Activated naive CD8-positive, alpha-beta T cell treated with anti-CD3 and anti-CD28 coated beads, Interleukin-2, amount 50 U/mL, for 16 hours (primary cell): ENCODE results near the gene TMEM132D.
"Not testable (repeated sequence)": the region's sequence is repeated elsewhere in the genome, so short reads cannot be mapped to it uniquely, and the experiment has no call there.

Experiments
- DNase-seq: peaks from one replicate; pipeline ENCODE4 v3.0.0-alpha.2; 2020; ENCODE audit warnings: low read depth, low spot score

Gene TMEM132D

DNA sequence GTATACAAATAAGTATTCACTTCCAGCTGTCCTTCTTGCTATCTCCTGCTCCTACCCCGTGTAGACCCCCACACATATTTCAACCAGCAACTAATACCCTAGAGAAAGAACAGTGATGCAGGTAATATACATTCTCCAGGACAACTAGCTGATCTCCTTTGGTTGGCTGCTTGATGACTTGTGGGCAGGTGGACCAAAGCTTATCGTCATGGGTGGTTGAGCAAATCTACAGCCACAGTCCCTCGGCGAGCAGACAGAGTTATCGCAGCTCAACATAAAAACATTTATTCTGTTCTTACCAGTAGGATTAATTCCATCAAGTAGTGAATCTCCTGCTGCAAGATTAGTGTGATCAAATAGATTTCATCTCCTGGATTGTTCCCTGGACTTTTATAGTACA lies 314.3 kb downstream of the TMEM132D start:
- no peak for DNase-seq

DNA sequence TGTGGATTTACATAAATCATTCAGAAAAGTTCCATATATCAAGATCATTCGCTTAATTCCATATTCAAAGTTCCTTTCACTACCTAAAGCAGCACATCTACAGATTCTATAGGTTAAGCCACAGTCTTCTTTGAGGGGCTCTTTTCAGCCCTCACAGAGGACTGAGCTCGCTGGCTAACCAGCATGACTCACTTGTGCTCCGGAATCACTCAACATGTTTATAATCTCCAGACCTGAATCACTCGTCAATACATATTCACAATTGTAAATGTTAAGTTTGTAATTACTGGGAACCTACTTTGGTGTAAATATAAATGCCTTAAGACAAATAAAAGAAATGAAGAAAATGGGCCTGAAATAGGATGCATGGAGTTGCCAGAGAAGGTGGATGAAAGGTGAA lies 315.7 kb downstream of the TMEM132D start:
- DNase-seq: no peak

DNA sequence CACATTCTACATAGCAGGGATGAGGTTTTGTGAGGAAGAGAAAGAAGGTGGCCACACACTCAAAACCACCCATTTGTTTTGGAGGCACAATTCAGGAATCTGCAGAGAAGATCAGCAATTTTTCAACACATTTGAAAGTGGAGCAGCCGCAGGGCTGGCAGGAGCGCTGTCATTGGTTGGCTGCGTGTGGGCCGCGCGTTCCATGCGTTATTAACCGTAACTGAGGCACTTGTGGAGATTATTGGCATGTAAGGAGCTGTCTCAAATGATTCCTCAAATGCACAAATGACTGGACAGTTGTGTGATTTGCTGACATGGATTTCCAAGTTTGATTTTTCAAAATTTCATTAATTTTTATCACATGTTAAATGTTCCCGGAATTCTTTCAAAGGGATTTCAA lies 318.5 kb downstream of the TMEM132D start:
- no peak for DNase-seq

DNA sequence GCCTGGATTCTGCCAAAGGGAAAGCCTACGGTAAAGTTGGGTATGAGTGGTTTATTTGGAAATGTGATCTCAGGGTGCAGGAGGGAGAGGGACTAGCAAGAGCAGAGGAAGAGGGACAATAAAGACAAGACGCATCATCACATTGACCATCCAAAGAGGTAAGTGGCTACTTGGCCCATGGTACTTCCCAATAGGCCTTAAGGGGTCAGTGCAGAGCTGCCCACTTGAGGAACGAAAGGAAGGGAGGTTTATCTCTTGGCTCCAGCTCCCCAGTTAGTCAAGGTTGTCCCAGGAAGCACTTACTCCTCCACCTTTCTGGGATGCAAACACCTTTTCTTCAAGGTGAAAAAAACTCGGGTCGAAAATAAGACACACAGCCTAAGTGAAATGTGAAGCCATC lies 323.9 kb downstream of the TMEM132D start:
- no peak for DNase-seq

DNA sequence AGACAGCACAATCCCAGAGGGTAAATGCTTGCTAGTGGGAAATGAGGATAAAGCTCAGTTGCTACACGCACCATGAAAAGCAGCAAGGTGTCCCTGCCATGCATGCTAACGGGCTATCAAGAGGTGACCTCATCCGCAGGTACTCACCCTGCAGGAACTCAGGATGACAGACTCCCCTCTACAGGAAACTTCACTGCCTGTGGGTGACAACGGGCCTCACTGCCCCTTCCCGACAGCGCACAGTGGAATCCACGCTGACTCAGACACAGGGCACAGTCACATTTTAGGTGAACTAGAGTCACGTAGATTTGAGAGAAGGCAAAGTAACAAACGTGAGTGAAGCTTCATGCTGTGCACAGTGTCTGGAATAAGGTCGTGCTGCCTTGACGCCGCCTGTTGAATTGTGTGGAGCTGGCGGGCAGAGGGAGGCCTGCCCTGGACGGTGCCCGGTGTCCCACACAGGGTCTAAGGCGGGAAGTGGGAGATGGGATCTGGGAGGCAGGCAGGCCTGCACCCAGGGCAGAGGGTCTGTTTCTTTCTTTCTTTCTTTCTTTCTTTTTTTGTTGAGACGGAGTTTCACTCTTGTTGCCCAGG lies 331.8 kb downstream of the TMEM132D start:
- DNase-seq: no peak

DNA sequence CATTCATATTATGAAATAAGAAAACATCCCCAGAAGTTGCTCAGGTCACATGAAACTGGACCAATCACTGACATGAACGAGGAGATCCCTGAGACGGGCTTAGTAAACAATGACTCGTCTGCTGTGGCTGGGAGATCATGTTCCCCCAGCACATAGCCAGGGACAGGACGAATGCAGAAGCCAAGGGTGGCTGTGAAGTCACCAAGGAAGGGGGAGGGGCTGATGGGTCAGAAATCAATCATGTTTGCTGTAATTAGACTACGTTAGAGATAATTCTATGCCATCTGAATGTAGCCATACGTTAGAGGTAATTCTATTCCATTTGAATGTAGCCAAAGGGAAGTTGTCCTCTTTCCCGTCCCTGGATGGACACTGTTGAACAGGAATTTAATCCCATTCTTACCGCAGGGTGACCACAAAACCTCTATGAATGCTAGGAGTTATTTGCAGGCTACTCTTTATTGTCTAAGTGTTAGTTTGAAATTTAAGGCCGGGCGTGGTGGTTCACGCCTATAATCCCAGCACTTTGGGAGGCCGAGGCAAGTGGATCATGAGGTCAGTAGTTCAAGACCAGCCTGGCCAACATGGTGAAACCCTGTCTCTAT lies 332.9 kb downstream of the TMEM132D start:
- DNase-seq: no peak

DNA sequence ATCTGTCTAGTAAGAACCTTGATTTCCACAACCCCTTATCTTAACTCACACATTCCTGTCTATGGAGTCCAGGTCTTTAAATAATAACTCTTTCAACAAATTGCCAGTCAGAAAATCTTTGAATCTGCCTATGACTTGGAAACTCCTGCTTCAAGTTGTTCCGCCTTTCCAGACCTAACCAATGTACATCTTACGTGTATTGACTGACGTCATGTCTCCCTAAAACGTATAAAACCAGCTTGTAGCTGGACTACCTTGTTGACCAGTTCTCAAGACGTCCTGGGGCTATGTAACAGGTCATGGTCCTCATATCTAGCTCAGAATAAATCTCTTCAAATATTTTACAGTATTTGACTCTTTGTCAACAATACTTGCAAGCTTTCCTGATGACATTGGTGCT lies 337.0 kb downstream of the TMEM132D start:
- no peak for DNase-seq

DNA sequence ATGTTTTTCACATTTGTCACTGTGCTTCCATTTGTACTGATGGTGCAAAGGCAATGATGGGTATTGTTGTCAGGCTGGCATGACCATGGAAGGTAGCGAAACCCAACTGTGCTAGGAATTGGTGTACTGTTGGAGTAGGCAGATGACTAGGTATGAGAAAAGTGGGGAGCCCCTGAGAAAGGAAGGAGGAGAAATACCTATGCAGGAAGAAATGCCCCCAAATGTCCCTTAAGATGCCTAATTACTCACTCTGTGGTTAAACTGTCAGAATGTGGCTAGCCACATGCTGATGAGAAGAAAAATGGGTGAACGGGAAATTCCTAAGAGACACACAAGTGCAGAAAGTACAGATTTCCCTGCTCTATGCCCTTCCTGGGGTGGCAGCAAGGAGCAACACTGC lies 339.1 kb downstream of the TMEM132D start:
- DNase-seq: no peak

DNA sequence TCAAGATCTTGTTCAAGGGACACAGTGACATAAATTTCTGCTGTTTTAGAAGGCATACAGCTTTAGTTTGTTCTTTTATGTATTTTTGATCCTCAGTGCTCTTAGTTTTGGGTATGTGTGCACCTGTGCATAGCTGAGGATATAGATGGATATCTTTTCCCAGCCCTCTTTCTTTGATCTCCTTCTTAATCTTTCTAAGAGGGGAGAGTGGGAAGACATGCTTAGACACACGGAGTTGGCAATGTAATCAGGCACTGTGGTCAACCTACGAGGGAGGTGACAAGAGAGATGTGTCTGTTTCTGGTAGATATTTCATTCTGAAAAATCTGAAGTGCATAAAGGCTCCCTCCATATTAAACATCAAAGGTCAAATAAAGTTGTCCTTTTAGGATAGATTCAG lies 340.6 kb downstream of the TMEM132D start:
- DNase-seq: no peak

DNA sequence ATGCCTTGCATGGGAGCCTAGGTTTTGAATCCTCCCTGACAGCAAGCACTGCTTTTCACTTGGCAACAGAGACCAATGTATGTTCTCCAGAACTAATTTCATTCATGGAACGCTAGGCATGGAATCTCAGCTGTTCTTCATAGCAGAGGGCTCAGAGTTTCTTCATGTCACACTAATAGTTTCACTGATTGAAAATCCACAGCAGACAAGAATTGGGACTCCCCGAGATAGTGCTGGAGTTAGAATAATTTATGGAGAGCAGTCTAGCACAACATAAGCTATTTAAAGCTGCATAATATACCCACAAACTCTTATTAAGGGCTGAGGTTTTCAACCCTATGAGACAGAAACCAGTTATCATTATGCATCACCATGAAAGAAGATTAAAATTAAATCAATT lies 342.5 kb downstream of the TMEM132D start:
- no peak for DNase-seq

DNA sequence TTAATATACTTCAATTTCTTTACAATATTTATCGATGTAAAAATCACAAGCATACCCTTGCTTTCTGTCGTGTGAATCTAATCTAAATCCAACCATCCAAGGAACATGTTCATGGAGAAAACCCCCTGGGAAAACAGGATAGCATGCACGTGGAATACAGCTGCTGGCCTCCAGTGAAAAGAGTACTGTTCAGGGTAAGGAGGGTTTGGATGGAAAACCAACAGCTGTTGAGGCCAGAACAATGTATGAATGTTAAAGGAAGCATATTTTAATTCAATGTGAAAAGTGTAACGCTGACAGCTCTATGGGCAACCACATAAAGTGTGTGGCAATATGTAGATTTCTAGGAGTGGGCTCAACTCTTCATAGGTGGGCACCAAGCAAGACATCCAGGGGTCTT lies 344.0 kb downstream of the TMEM132D start:
- DNase-seq: no peak

DNA sequence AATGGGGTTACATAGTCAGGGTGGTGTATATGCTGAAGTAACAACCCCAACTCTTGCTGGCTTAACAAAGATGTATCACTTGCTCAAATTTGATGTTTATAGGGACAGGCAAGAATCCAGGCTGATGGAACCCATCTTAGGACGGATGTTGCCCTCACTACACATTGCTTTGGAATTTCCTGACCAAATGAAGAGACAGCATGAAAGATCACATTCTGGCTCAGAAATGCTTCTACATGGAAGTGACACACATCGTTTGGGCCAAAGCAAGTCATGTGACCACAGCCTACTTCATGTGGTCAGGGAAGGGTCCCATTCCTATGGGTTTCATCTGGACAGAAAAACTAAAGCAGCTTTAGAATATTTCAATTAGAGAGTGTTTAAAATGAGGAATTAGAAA lies 345.8 kb downstream of the TMEM132D start:
- no peak for DNase-seq

DNA sequence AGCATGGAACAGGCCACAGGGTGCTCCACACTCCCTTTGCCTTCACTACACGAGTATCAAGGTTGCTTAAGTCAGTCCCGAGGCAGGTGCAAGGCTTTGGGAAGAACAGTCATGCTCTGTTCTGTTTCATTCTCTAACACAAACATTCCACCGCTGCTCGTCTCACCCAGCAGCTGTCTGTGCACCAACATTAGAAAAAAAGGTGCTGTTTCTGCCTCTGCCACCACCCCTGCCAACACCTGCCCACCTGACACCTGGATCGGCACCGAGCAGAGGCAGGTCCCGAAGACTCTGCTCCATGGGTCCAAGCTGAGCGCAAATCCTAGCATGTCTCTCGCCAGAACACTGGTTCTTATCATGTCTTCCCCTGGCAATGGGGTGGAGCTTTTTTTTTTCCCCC lies 347.7 kb downstream of the TMEM132D start:
- DNase-seq: no peak

DNA sequence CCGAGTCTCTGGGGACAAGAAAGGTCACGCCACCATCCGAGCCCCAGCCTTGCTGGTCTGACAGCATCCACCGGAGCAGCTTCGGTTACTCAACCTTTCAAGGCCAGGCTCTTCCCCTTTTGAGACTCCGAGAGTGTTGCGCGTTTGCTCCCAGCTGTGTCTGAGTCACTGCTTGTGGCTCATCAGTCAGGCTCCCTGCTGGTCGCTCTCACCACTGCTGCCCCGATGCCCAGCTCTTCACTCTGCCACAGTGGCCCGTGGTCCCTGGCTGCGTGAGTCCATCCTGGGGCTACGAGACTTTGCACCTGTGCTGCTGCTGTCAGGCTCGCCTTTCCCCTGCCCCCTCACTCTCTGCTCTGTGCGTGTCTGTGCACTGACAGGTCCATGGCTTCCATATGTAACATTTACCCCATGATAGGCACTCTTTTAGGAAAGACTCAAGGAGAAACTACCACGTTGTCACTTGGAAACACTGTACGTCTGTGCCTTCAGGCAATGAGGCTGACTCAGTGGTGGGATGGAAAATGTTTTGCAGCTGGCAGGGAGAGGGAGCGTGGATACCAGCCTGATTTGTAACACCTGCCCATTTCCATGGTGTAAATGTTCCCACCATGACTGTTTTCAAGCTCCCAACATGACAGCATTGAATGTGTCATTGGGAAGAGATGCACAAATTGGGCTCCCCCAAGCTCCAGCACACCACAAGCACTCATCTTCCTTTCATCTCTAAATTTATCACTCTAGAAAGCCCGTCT lies 350.7 kb downstream of the TMEM132D start:
- no peak for DNase-seq

DNA sequence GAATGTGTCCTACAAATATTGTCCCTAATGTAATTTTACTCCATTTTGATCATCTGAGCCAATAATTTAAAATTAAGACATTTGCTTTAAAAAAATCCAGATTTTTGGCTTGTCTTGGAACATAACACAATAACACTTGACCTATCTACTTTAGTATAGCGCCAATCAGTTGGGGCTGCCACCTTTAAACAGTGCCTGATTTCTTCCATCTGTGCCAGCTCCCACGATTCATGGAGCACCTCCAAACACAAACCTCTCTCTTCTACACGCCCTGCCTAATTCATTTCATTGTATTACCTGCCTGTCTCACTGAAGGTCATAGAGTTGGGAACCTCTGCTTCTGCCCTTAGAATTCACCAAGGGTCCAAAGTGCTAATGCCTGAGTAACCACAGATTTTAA lies 352.4 kb downstream of the TMEM132D start:
- no peak for DNase-seq

DNA sequence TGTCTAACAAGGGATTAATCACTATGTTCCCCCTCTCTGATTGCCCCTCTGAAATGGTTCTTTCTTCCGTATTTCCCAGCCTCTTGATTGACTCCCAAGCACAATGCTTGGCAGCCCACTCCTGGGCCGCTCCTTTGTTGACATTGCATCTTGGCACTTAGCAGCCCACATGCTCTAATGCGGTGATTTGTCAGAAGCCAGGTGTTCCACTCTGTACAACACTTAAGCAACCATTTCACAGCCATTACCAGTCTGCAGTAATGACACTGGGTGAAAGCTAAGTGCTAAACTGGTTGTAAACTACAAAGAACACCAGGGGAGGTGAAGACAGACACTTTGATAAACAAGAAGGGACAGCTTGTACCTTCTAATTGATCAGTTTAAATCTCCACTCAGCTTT lies 353.5 kb downstream of the TMEM132D start:
- no peak for DNase-seq

DNA sequence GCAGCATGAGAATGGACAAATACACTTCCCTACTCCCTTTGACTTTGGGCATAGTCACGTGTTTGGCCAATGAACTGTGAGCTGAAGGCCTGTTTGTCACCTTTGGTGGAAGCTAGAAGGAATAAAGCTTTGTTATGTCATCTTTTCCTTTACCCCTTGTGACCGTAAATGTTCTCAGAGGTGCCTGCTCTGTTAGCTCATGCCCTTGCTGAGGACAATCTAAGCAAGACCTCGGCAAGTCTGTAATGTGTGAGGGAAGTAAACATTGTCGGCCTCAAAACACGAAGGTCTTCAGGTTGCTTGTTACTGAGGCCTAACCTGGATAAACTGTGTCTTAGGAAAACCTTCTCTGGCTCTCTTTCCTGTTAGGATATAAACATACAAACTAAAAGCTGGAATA lies 354.2 kb downstream of the TMEM132D start:
- no peak for DNase-seq

DNA sequence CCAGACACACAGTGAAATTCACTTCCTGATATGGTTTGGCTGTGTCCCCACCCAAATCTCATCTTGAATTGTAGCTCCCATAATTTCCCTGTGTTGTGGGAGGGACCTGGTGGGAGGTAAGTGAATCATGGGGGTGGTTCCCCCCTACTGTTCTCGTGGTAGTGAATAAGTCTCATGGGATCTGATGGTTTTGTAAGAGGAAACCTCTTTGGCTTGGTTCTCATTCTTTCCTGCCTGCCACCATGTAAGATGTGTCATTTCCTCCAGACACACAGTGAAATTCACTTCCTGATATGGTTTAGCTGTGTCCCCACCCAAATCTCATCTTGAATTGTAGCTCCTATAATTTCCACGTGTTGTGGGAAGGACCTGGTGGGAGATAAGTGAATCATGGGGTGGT lies 354.8 kb downstream of the TMEM132D start:
- not testable (repeated sequence) for DNase-seq

DNA sequence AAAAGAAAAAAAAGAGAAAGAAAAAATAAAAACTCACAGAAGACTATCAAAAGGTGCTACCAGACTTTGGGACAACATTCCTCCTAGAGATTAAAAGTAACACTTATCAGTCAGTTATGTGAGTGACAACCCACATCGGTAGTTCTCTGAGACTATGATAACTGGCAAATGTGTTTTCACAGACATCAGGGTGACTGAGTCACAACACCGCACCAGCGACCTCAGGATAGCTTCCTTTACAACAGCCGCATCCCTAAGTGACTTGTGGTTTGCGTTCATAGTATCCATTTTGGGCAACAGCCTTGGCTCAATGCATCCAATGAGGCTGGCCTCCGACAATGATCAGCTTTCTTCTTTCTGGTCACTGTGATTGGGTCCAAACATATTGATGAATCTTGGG lies 359.1 kb downstream of the TMEM132D start:
- no peak for DNase-seq

DNA sequence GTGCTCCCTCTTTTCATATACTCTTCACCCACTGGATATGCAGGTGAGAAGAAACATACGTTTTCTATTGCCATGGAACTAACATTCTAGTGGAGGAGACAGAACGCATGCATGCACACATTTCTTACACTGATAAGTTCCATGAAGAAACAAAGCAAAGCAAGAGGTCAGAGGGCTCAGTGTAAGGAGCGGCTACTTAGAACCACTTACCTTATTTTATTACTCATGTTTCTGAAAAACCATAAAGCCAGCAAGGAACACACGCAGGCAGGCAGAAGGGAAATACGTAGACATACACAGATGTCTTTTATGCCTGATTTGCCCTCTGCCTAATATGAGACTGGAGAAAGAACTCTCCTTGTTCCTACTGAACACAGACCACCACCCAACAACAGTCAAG lies 362.9 kb downstream of the TMEM132D start:
- no peak for DNase-seq

DNA sequence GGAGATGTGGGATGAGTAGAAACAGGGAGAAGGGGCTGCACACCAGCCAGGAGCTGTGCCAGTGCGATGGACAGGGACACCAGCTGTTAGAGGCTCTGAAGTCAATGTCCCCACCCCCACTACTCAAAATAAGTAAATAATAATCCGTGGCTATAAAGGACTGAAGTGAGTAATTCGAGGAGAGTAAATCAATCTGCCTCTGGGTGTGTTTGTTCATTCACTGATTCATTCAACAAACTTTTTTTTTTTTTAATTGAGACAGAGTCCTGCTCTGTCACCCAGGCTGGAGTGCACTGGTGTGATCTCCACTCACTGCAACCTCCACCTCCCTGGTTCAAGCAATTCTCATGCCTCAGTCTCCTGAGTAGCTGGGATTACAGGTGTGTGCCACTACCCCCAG lies 363.6 kb downstream of the TMEM132D start:
- no peak for DNase-seq

DNA sequence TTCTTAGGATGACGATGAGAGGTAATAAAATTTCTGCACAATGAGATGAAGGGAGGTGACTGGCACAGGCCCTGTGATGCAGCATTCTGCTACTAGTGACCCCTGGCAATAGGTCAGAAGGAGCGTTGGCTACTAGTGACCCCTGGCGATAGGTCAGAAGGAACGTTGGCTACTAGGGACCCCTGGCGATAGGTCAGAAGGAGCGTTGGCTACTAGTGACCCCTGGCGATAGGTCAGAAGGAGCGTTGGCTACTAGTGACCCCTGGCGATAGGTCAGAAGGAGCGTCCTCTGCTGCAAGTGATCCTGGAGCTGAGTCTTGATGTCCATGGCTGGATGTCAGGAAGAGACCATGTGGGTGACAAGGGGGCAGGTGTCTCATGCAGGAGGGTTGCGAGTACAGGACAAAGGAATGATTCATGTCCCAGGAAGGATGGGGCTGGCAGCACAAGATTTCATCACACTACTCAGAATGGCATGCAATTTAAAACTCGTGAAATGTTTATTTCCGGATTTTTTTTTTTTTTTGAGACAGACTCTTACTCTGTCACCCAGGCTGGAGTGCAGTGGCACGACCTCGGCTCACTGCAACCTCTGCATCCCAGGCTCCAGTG lies 365.0 kb downstream of the TMEM132D start:
- DNase-seq: not testable (repeated sequence)

DNA sequence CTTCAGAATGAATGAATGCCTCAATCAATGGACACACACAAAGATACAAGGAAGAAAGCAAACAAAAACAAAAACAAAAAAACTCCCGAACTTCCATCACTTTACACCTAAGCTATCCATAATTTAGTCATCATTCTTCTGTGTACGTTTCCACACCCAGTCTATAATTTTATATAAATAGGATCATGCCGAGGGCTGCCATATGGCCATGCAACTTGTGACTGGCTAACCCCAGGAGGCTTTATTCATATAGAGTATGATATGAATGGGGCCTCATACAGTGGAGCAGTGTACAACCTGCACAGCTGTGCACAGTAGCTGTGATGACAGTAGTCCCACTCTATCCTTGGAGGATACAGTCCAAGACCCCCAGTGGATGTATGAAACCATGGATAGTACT lies 365.7 kb downstream of the TMEM132D start:
- no peak for DNase-seq
